Tibial nerve (tissue), 4 donors: Measurements from ENCODE around the gene NDUFA11. TPM values are rescaled to one million over a fixed set of nuclear protein-coding genes. Genes with fewer than 3 reads are reported as not detected.

ENCODE experiments used
- DNase-seq, 2 donors: peaks; one replicate each; pipeline ENCODE4 v3.0.0-alpha.2; 2019; ENCODE audit warnings: low spot score in 2 of 2
- H3K27ac ChIP-seq, 4 donors: fragments of 200-600 bp; sonication (generic) in 3 of 4; one replicate each; pipeline ENCODE4 v1.5.1; 2017 to 2019; ENCODE audit warnings: mild to moderate bottlenecking in 1 of 4
- H3K27me3 ChIP-seq, 2 donors: fragments of 200-600 bp; sonication (generic) in 1 of 2; one replicate each; pipeline versions ENCODE4 v1.5.1 to v1.6.0; 2017 to 2019
- H3K36me3 ChIP-seq, 3 donors: fragments of 200-600 bp; sonication (generic); one replicate each; pipeline ENCODE4 v1.5.1; 2018 to 2019
- H3K4me1 ChIP-seq, 4 donors: fragments of 200-600 bp; sonication (generic) in 3 of 4; one replicate each; pipeline ENCODE4 v1.5.1; 2017 to 2019
- H3K4me3 ChIP-seq, 4 donors: fragments of 200-600 bp; sonication (generic) in 3 of 4; one replicate each; pipeline ENCODE4 v1.5.1; 2017 to 2019; ENCODE audit warnings: mild to moderate bottlenecking in 1 of 4, moderate library complexity in 1 of 4
- H3K9me3 ChIP-seq, 4 donors: fragments of 200-600 bp; sonication (generic) in 3 of 4; one replicate each; pipeline ENCODE4 v1.5.1; 2017 to 2019
- EP300 ChIP-seq, 2 donors: sonication (generic); formaldehyde crosslinking; IDR thresholded peaks; one replicate each; pipeline ENCODE4 v1.6.1; 2017; ENCODE audit warnings: antibody characterized with exemption in 2 of 2, mild to moderate bottlenecking in 1 of 2
- POLR2A ChIP-seq, 2 donors: fragments of 450-650 bp; IDR thresholded peaks; one replicate each; pipeline ENCODE4 v1.6.1; 2017; ENCODE audit warnings: antibody characterized with exemption in 2 of 2, mild to moderate bottlenecking in 2 of 2, moderate library complexity in 2 of 2
- WGBS, 2 donors: methylation state at CpG; one replicate each; pipeline ENCODE4 v1.1.5; 2018; 5-methylcytosine and 5-hydroxymethylcytosine counted together
- total RNA-seq, 4 donors: library from RNA; depleted of rRNA; stranded (reverse); fragments of >200 nt; gene quantifications; one replicate each; pipeline ENCODE4 v1.1.0, GENCODE V29; 2016
- TF ChIP-seq, protein P1 (sequence below), 5 experiments: fragments of 200-600 bp in 3 of 5; fragments of 450-650 bp in 2 of 5; sonication (generic) in 3 of 5; IDR thresholded peaks; one replicate each; pipeline ENCODE4 v1.5.1; 2016 to 2019; ENCODE audit warnings: antibody characterized with exemption in 5 of 5, mild to moderate bottlenecking in 3 of 5, moderate library complexity in 2 of 5

Gene NDUFA11
- total RNA-seq, 4 donors from 2014 or later: 184 to 350 (median 216) TPM

DNA sequence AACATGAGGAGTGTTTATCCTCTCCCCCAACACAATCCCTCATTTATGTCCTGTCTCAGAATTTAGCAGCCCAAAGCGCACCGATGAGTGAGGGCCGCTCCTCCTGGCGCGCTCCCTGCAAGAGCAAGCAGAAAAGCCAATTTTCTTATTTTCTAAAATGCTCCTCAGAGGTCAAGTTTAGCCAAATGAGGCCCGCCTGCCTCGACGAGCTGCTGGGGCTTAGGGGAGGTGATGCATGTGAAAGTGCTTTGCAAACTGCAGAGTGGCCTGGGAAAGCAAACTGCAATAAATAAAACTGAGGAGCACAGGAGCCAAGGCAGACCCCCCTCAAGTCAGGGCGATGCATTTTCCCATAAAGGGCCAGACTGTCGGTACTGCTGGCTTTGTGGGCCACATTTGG is 39.5 kb upstream of the NDUFA11 start:
- H3K27me3 ChIP-seq: no peaks in the 10 kb centered on the region
- 52 to 65% methylated on average over 10 of the region's 10 CpGs for WGBS, 2 donors
- H3K4me1 ChIP-seq: peaks cover 0 to 63% (median 26%) of the 10 kb centered on the region in 4 donors
- peak overlapping the region in 2 of 4 donors; percentile 72 to 86 for H3K27ac ChIP-seq
- TF ChIP-seq POLR2A (IDR thresholded peaks at IDR 0.05): no peak
- TF ChIP-seq EP300 (IDR thresholded peaks at IDR 0.05): no peak
- TF ChIP-seq, protein P1, sequence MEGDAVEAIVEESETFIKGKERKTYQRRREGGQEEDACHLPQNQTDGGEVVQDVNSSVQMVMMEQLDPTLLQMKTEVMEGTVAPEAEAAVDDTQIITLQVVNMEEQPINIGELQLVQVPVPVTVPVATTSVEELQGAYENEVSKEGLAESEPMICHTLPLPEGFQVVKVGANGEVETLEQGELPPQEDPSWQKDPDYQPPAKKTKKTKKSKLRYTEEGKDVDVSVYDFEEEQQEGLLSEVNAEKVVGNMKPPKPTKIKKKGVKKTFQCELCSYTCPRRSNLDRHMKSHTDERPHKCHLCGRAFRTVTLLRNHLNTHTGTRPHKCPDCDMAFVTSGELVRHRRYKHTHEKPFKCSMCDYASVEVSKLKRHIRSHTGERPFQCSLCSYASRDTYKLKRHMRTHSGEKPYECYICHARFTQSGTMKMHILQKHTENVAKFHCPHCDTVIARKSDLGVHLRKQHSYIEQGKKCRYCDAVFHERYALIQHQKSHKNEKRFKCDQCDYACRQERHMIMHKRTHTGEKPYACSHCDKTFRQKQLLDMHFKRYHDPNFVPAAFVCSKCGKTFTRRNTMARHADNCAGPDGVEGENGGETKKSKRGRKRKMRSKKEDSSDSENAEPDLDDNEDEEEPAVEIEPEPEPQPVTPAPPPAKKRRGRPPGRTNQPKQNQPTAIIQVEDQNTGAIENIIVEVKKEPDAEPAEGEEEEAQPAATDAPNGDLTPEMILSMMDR (IDR thresholded peaks at IDR 0.05): no peak
- peaks cover 0 to 35% (median 8%) of the 10 kb centered on the region in 3 donors for H3K36me3 ChIP-seq
- DNase-seq: no peak
- H3K4me3 ChIP-seq: no peak overlapping the region
- no peaks in the 10 kb centered on the region for H3K9me3 ChIP-seq

DNA sequence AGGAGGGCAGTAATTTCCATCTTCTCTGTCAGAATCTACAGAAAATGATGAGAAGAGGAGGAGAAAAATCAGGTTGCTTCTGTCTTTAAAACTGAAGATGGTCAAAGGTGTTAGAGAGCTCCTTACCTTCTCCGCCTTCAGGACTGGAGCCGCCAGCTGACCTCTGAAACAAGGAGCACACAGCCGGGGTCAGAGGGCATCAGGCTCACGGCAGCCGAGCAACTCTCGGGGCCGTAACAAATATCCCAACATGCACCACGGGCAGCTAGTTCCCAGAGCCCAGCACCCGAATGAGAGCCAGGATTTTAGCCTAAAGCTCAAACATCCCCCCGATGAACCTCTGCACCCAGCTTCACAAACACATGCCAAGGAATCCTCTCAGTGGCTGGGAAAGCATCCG is 38.1 kb upstream of the NDUFA11 start:
- TF ChIP-seq, protein P1 (IDR thresholded peaks at IDR 0.05): no peak
- TF ChIP-seq POLR2A (IDR thresholded peaks at IDR 0.05): no peak
- TF ChIP-seq EP300 (IDR thresholded peaks at IDR 0.05): no peak
- peaks cover 0 to 46% (median 8%) of the 10 kb centered on the region in 3 donors for H3K36me3 ChIP-seq
- no peaks in the 10 kb centered on the region for H3K27me3 ChIP-seq
- no peaks in the 10 kb centered on the region for H3K9me3 ChIP-seq
- H3K4me3 ChIP-seq: no peak overlapping the region
- 54 to 61% methylated on average over 11 of the region's 11 CpGs for WGBS, 2 donors
- H3K27ac ChIP-seq: peak overlapping the region in 2 of 4 donors; percentile 72 to 86
- DNase-seq: no peak
- peaks cover 0 to 49% (median 17%) of the 10 kb centered on the region in 4 donors for H3K4me1 ChIP-seq

DNA sequence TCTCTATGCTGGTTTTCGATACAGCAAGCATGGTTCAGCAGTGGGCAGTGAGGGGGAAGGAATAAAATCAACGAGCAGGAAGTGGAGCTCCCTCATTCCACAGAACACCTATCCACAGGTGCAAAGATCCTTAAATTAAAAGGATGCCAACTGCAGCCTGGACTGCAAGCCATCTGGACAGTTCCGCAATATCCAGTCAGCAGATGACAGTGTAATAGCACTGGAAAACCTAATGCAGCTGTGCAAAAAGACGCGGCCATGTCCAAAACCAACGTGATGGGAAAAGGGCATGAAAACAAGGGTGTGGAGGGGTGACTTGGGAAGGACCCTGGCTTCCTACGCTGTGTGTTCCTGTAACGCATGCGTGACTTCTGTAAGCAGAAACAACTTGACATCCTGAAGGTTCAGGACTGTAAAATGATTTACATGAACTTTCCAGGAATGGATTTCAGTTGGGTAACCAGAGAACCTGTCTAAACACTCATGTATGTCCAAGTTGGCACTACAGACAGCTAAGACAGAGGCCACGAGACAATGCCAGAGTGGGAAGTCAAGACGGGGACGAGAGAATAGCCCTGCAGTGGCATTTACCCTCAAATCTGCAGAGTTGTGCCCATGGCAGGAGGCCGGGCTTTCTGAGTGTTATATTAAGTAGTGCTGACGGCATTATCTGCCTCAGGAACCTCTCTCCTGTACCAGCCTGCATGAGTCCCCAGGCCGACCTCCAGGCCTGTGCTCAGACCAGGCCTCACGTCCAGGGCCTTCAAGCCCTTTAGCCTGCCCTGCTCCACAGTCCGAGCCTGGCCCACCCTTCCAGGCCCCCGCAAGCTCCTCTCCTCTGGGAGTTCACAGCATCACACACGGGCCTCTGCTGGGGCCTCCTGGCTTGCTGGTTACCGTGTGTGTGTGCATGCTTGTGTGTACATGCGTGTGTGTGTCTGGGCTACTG is 36.9 kb upstream of the NDUFA11 start:
- no peak for DNase-seq
- TF ChIP-seq POLR2A (IDR thresholded peaks at IDR 0.05) (no peak), EP300 (IDR thresholded peaks at IDR 0.05) (no peak)
- TF ChIP-seq, protein P1 (IDR thresholded peaks at IDR 0.05): no peak
- WGBS, 2 donors: 86 to 87% methylated on average over 21 of the region's 21 CpGs
- H3K27me3 ChIP-seq: no peaks in the 10 kb centered on the region
- peaks cover 0 to 56% (median 8%) of the 10 kb centered on the region in 3 donors for H3K36me3 ChIP-seq
- no peak overlapping the region for H3K4me3 ChIP-seq
- no peaks in the 10 kb centered on the region for H3K9me3 ChIP-seq
- peaks cover 0 to 53% (median 16%) of the 10 kb centered on the region in 4 donors for H3K4me1 ChIP-seq
- no peak overlapping the region for H3K27ac ChIP-seq

DNA sequence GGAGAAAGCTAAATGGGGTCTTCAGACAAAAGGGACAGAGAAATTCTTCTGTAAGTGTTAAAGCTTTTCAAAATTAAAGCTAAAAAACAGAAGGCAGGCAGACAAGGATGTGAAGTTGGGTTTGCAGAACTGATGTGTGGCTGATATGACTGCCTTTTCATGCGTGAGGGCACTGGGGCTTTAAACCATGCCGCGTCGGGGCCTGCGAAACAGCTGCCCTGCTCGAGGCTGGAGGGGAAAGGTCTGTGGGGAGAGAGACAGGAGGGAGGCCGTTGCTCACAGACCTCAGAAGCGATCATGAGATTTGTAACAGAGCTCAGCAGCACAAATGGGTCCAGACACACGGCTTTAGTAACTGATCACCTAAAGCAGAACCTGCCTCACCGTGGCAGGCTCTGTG is 34.0 kb upstream of the NDUFA11 start:
- H3K36me3 ChIP-seq: peaks cover 0 to 72% (median 8%) of the 10 kb centered on the region in 3 donors
- no peak for DNase-seq
- H3K4me3 ChIP-seq: no peak overlapping the region
- no peak overlapping the region for H3K27ac ChIP-seq
- TF ChIP-seq POLR2A (IDR thresholded peaks at IDR 0.05) (no peak), EP300 (IDR thresholded peaks at IDR 0.05) (no peak)
- TF ChIP-seq, protein P1 (IDR thresholded peaks at IDR 0.05): no peak
- 77 to 79% methylated on average over 10 of the region's 10 CpGs for WGBS, 2 donors
- no peaks in the 10 kb centered on the region for H3K27me3 ChIP-seq
- H3K4me1 ChIP-seq: peaks cover 0 to 54% (median 15%) of the 10 kb centered on the region in 4 donors
- H3K9me3 ChIP-seq: no peaks in the 10 kb centered on the region

DNA sequence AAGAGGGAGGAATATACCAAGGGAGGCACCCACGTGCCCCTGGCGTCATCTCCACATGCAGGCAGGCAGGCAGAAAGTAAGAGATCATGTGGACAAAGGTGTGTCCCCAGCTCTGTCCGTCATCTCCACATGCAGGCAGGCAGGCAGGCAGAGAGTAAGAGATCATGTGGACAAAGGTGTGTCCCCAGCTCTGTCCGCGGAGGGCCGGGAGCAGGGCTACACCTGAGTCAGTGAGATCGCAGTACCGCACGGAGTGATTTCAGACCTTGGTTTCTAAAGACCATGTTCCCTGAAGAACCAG is 32.7 kb upstream of the NDUFA11 start:
- Histone ChIP-seq H3K9me3 (no peaks in the 10 kb centered on the region), H3K4me1 (peaks cover 0 to 41% (median 13%) of the 10 kb centered on the region in 4 donors), H3K27ac (no peak overlapping the region), H3K4me3 (no peak overlapping the region), H3K27me3 (no peaks in the 10 kb centered on the region), H3K36me3 (peaks cover 0 to 83% (median 10%) of the 10 kb centered on the region in 3 donors)
- TF ChIP-seq POLR2A (IDR thresholded peaks at IDR 0.05): no peak
- TF ChIP-seq, protein P1 (IDR thresholded peaks at IDR 0.05): no peak
- TF ChIP-seq EP300 (IDR thresholded peaks at IDR 0.05): no peak
- DNase-seq: no peak
- WGBS, 2 donors: 83 to 93% methylated on average over 9 of the region's 9 CpGs
